ENCODE measurements around the gene SLC6A15.

DNA sequence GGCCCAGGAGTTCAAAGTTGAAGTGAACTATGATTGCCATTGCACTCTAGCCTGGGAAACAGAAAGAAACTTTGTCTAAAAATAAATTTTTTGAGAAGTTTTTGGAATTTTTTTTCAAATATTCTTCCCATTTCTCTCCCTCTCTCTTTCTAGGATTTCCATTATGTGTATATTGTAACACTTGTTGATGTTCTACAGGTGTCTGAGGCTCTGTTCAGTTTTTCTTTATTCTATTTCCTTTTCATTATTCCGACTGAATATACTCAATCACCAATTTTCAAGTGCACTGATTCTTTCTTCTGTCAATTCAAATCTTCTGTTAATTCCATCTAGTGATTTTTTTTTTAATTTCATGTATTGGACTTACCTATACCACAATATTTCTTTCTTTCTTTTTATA lies 48.3 kb upstream of the SLC6A15 start:
- TF ChIP-seq, protein P1, sequence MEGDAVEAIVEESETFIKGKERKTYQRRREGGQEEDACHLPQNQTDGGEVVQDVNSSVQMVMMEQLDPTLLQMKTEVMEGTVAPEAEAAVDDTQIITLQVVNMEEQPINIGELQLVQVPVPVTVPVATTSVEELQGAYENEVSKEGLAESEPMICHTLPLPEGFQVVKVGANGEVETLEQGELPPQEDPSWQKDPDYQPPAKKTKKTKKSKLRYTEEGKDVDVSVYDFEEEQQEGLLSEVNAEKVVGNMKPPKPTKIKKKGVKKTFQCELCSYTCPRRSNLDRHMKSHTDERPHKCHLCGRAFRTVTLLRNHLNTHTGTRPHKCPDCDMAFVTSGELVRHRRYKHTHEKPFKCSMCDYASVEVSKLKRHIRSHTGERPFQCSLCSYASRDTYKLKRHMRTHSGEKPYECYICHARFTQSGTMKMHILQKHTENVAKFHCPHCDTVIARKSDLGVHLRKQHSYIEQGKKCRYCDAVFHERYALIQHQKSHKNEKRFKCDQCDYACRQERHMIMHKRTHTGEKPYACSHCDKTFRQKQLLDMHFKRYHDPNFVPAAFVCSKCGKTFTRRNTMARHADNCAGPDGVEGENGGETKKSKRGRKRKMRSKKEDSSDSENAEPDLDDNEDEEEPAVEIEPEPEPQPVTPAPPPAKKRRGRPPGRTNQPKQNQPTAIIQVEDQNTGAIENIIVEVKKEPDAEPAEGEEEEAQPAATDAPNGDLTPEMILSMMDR (IDR thresholded peaks at IDR 0.05): no peak
- TF ChIP-seq POLR2A (IDR thresholded peaks at IDR 0.05): no peak
